HepG2 (cell line): ENCODE results near the gene HNRNPH3. TPM values are rescaled to one million over a fixed set of nuclear protein-coding genes. Genes with fewer than 3 reads are reported as not detected.

ENCODE experiments used
- AKNA ChIP-seq: sonication (generic); formaldehyde crosslinking; IDR thresholded peaks from 2 replicates; pipeline ENCODE4 v1.4.0; 2020; ENCODE audit warnings: missing genetic modification reagents, borderline replicate concordance
- ARNTL ChIP-seq: sonication (generic); formaldehyde crosslinking; IDR thresholded peaks from 2 replicates; pipeline ENCODE4 v1.4.0; 2020; ENCODE audit warnings: mild to moderate bottlenecking, missing genetic modification reagents
- FLYWCH1 ChIP-seq: sonication (generic); formaldehyde crosslinking; IDR thresholded peaks from 2 replicates; pipeline ENCODE4 v1.8.1; 2023; ENCODE audit warnings: mild to moderate bottlenecking, missing genetic modification reagents
- GABPB1 ChIP-seq: IDR thresholded peaks from 2 replicates; pipeline ENCODE4 v1.6.1; 2016; ENCODE audit warnings: mild to moderate bottlenecking, missing genetic modification reagents, moderate library complexity, missing compliant biosample characterization
- HMG20B ChIP-seq: conservative IDR thresholded peaks from 2 replicates; pipeline ENCODE4 v1.6.1; 2016; ENCODE audit warnings: missing genetic modification reagents, missing compliant biosample characterization
- ISX ChIP-seq: sonication (generic); formaldehyde crosslinking; conservative IDR thresholded peaks from 2 replicates; pipeline ENCODE4 v1.5.0; 2020; ENCODE audit warnings: missing genetic modification reagents
- MEF2D ChIP-seq: sonication (generic); formaldehyde crosslinking; IDR thresholded peaks from 2 replicates; pipeline ENCODE4 v1.5.1; 2020; ENCODE audit warnings: mild to moderate bottlenecking, missing genetic modification reagents
- SMARCC2 ChIP-seq: fragments of 450-650 bp; IDR thresholded peaks from 2 replicates; pipeline ENCODE4 v1.6.1; 2017; ENCODE audit warnings: antibody characterized with exemption, mild to moderate bottlenecking
- THYN1 ChIP-seq: sonication (generic); formaldehyde crosslinking; IDR thresholded peaks from 2 replicates; pipeline ENCODE4 v1.8.1; 2023; ENCODE audit warnings: low read depth, mild to moderate bottlenecking, moderate library complexity, missing genetic modification reagents, borderline replicate concordance
- ZFP36 ChIP-seq: fragments of 150-350 bp; IDR thresholded peaks from 2 replicates; pipeline ENCODE4 v1.6.1; 2018; ENCODE audit warnings: borderline replicate concordance, low read length, low read depth; ENCODE audit not compliant: partially characterized antibody
- ZNF225 ChIP-seq: sonication (generic); formaldehyde crosslinking; IDR thresholded peaks from 2 replicates; pipeline ENCODE4 v1.4.0; 2020; ENCODE audit warnings: mild to moderate bottlenecking, missing genetic modification reagents
- ZNF230 ChIP-seq: sonication (generic); formaldehyde crosslinking; IDR thresholded peaks from 2 replicates; pipeline ENCODE4 v1.4.0; 2020; ENCODE audit warnings: mild to moderate bottlenecking, missing genetic modification reagents
- ZNF292 ChIP-seq: sonication (generic); formaldehyde crosslinking; IDR thresholded peaks from 2 replicates; pipeline ENCODE4 v1.8.1; 2022; ENCODE audit warnings: mild to moderate bottlenecking, low read depth, missing genetic modification reagents, borderline replicate concordance
- ZNF770 ChIP-seq: sonication (generic); formaldehyde crosslinking; IDR thresholded peaks from 2 replicates; pipeline ENCODE4 v1.5.0; 2020; ENCODE audit warnings: mild to moderate bottlenecking, missing genetic modification reagents
- polyA plus RNA-seq, 8 experiments: library from polyadenylated mRNA; depleted of rRNA in 3 of 8; stranded (reverse) in 7 of 8; unstranded in 1 of 8; fragments of >200 nt; fragmentation: Illumina TruSeq in 4 of 8; extraction: Trizol in 4 of 8; gene quantifications; 2 replicates each; pipeline versions ENCODE4 v1.2.1 to v1.2.3, GENCODE V29; 2011 to 2016; ENCODE audit warnings: low read depth in 4 of 8, missing spikeins in 1 of 8, mixed read lengths in 1 of 8; ENCODE audit not compliant: insufficient read depth in 1 of 8
- total RNA-seq, 5 experiments: library from RNA; depleted of rRNA; stranded (reverse); fragments of >200 nt; fragmentation: Illumina TruSeq; extraction: Trizol; gene quantifications; 2 replicates each; pipeline ENCODE4 v1.2.3, GENCODE V29; 2016; ENCODE audit warnings: low read depth in 1 of 5
- TF ChIP-seq, protein P1 (sequence below): conservative IDR thresholded peaks from 2 replicates; pipeline ENCODE4 v1.6.1; 2018; ENCODE audit warnings: missing genetic modification reagents
- TF ChIP-seq, protein P2 (sequence below): sonication (generic); formaldehyde crosslinking; IDR thresholded peaks from 2 replicates; pipeline ENCODE4 v1.4.0; 2020; ENCODE audit warnings: mild to moderate bottlenecking, missing genetic modification reagents
- TF ChIP-seq, protein P3 (sequence below): IDR thresholded peaks from 2 replicates; pipeline ENCODE4 v1.6.1; 2018; ENCODE audit warnings: missing genetic modification reagents

HNRNPH3 gene
- total and polyA plus RNA-seq, 2 of the 13 experiments (the other 11 are each of a cell fraction or from before 2014, with no cell fraction given), result 46.0 to 47.7 TPM

DNA sequence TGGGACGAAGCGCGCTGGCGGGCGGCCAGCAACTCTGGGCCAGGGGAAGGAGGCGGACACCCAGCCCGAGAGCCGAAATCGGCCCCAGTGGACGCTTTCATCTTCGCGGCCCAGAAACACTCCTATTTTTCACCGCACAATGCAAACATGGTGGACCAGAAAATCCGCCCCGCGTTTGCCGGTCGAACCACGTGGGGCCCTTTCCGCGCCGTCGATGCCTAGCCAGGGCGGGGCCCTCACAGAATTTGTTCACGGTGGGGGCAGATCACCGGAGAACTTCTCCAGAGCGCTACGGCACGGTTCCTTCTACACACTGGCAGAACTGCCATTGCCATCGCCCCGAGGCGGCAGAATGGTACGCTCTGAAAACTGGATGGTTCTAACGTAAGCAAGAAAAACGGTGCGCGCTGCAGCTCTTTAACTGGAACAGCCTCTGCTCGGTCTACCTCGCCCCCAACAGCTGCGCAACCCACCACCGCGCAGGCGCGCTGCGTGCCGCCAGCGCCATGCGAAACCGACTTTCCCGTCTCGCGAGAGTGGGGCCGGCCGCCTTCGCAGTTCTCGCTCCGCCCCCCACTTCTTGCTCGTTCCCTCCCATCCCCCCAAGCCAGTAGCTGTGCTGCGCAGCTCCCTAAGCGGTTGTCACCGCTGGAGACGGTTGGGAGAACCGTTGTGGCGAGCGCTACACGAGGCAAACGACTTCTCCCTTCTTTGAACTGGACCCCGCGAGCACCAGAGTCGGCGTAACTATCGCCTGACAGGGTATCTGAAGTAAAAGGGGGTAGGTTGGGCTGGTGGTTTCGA lies at the start of gene HNRNPH3 (continued):
- TF ChIP-seq, protein P1, sequence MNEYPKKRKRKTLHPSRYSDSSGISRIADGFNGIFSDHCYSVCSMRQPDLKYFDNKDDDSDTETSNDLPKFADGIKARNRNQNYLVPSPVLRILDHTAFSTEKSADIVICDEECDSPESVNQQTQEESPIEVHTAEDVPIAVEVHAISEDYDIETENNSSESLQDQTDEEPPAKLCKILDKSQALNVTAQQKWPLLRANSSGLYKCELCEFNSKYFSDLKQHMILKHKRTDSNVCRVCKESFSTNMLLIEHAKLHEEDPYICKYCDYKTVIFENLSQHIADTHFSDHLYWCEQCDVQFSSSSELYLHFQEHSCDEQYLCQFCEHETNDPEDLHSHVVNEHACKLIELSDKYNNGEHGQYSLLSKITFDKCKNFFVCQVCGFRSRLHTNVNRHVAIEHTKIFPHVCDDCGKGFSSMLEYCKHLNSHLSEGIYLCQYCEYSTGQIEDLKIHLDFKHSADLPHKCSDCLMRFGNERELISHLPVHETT (CRISPR knock-in tag), result peak; percentile 76; the same call in 1 of the 2 replicates
- 0 out of 2 replicates have a peak, but pooled peaks have one; percentile 54 for TF ChIP-seq AKNA
- peak; percentile 59 for TF ChIP-seq HMG20B (CRISPR knock-in tag)
- TF ChIP-seq MEF2D (CRISPR knock-in tag), result peak; percentile 66; the same call in 1 of the 2 replicates
- peak; percentile 90 for TF ChIP-seq ZNF225 (CRISPR knock-in tag)
- peak; percentile 81; the same call in 1 of the 2 replicates for TF ChIP-seq FLYWCH1 (CRISPR knock-in tag)
- TF ChIP-seq, protein P2, sequence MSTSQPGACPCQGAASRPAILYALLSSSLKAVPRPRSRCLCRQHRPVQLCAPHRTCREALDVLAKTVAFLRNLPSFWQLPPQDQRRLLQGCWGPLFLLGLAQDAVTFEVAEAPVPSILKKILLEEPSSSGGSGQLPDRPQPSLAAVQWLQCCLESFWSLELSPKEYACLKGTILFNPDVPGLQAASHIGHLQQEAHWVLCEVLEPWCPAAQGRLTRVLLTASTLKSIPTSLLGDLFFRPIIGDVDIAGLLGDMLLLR, result peak; percentile 86
- TF ChIP-seq, protein P3, sequence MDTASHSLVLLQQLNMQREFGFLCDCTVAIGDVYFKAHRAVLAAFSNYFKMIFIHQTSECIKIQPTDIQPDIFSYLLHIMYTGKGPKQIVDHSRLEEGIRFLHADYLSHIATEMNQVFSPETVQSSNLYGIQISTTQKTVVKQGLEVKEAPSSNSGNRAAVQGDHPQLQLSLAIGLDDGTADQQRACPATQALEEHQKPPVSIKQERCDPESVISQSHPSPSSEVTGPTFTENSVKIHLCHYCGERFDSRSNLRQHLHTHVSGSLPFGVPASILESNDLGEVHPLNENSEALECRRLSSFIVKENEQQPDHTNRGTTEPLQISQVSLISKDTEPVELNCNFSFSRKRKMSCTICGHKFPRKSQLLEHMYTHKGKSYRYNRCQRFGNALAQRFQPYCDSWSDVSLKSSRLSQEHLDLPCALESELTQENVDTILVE, result no peak
- no peak for TF ChIP-seq ISX (CRISPR knock-in tag)
- TF ChIP-seq ZFP36, result peak; percentile 6
- TF ChIP-seq ARNTL (CRISPR knock-in tag), result peak; percentile 53
- no peak; the same call in 1 of the 2 replicates for TF ChIP-seq ZNF230
- no peak for TF ChIP-seq ZNF770 (CRISPR knock-in tag)
- peak; percentile 63; the same call in 1 of the 2 replicates for TF ChIP-seq ZNF292 (CRISPR knock-in tag)
- TF ChIP-seq SMARCC2, result no peak
- TF ChIP-seq THYN1 (CRISPR knock-in tag), result no peak
- TF ChIP-seq GABPB1 (CRISPR knock-in tag), result peak; percentile 77
